SK-N-SH (cell line): ENCODE results near the gene SHQ1. TPM values are rescaled to one million over a fixed set of nuclear protein-coding genes. Genes with fewer than 3 reads are reported as not detected.

Source experiments
- CTCF ChIA-PET: fragments of 300-600, 350-600 bp; formaldehyde crosslinking; extraction: SDS; loops from one replicate; lab custom pipeline; 2021; lab: Yijun Ruan, JAX
- POLR2A ChIA-PET: fragments of 350-600 bp; sonication (Branson Sonifier 250); formaldehyde crosslinking; extraction: SDS; loops from one replicate; lab custom pipeline; 2020; ENCODE audit warnings: antibody characterized with exemption, inconsistent platforms; lab: Yijun Ruan, JAX
- DNase-seq: peaks from one replicate; pipeline ENCODE4 v3.0.0; 2012
- H2AFZ ChIP-seq: fragments of 200-600 bp; sonication (generic); 2 replicates; pipeline ENCODE4 v1.8.1; 2016; ENCODE audit warnings: antibody characterized with exemption, mild to moderate bottlenecking, low read depth
- H3F3A ChIP-seq: fragments of 200-600 bp; sonication (generic); replicated peaks from 2 replicates; pipeline ENCODE3; 2016; ENCODE audit warnings: antibody characterized with exemption, mild to moderate bottlenecking; ENCODE audit not compliant: insufficient read depth
- H3K27ac ChIP-seq, 2 experiments: fragments of 200-500 bp in 1 of 2; fragments of 200-600 bp in 1 of 2; sonication (Bioruptor generic) in 1 of 2; sonication (generic), shearing (Covaris generic) in 1 of 2; 2 replicates each; pipeline versions ENCODE4 v1.5.1 to v1.6.1; 2014 to 2016; ENCODE audit warnings: low read depth in 2 of 2, inconsistent platforms in 1 of 2, low read length in 1 of 2, mild to moderate bottlenecking in 1 of 2, mixed read lengths in 1 of 2
- H3K27me3 ChIP-seq: fragments of 200-600 bp; sonication (generic), shearing (Covaris generic); 2 replicates; pipeline ENCODE4 v1.6.1; 2016; ENCODE audit warnings: mixed run types; ENCODE audit not compliant: insufficient read depth
- H3K36me3 ChIP-seq, 2 experiments: fragments of 200-500 bp in 1 of 2; fragments of 200-600 bp in 1 of 2; sonication (Bioruptor generic) in 1 of 2; sonication (generic) in 1 of 2; replicated peaks in 1 of 2; 2 replicates each; pipeline versions ENCODE3 to v1.5.1; 2014 to 2016; ENCODE audit warnings: low read length in 1 of 2, mild to moderate bottlenecking in 1 of 2; ENCODE audit not compliant: insufficient read depth in 2 of 2, control insufficient read depth in 1 of 2
- H3K4me1 ChIP-seq, 2 experiments: fragments of 200-500 bp in 1 of 2; fragments of 200-600 bp in 1 of 2; sonication (Bioruptor generic) in 1 of 2; sonication (generic), shearing (Covaris generic) in 1 of 2; 2 replicates each; pipeline versions ENCODE4 v1.5.1 to v1.6.1; 2014 to 2016; ENCODE audit warnings: low read depth in 1 of 2, low read length in 1 of 2, mixed run types in 1 of 2; ENCODE audit not compliant: insufficient read depth in 2 of 2, control insufficient read depth in 1 of 2
- H3K4me2 ChIP-seq: fragments of 200-600 bp; sonication (generic), shearing (Covaris generic); 2 replicates; pipeline ENCODE4 v1.6.1; 2017; ENCODE audit warnings: mixed run types
- H3K4me3 ChIP-seq, 2 experiments: fragments of 200-500 bp in 1 of 2; fragments of 200-600 bp in 1 of 2; sonication (Bioruptor generic) in 1 of 2; sonication (generic), shearing (Covaris generic) in 1 of 2; 2 replicates each; pipeline versions ENCODE4 v1.5.1 to v1.8.1; 2014 to 2016; ENCODE audit warnings: low read depth in 2 of 2, inconsistent platforms in 1 of 2, low read length in 1 of 2, mild to moderate bottlenecking in 1 of 2, mixed read lengths in 1 of 2, moderate library complexity in 1 of 2
- H3K79me2 ChIP-seq: fragments of 200-600 bp; sonication (generic); 2 replicates; pipeline ENCODE4 v1.8.1; 2017; ENCODE audit warnings: mild to moderate bottlenecking; ENCODE audit not compliant: insufficient read depth
- H3K9ac ChIP-seq: fragments of 200-600 bp; sonication (generic); 2 replicates; pipeline ENCODE4 v1.6.1; 2017; ENCODE audit warnings: mixed run types
- H3K9me2 ChIP-seq: fragments of 200-600 bp; sonication (generic); 2 replicates; pipeline ENCODE4 v1.6.1; 2017; ENCODE audit warnings: mixed run types
- H3K9me3 ChIP-seq: fragments of 200-600 bp; sonication (generic); 2 replicates; pipeline ENCODE4 v1.6.1; 2017; ENCODE audit warnings: mixed run types, mild to moderate bottlenecking, moderate library complexity
- H4K20me1 ChIP-seq: fragments of 200-600 bp; sonication (generic); 2 replicates; pipeline ENCODE4 v1.6.1; 2017; ENCODE audit warnings: mild to moderate bottlenecking, mixed run types; ENCODE audit not compliant: insufficient read depth
- CHD2 ChIP-seq: fragments of 150-350 bp; IDR thresholded peaks from 2 replicates; pipeline ENCODE4 v1.6.1; 2018; ENCODE audit warnings: low read length; ENCODE audit not compliant: partially characterized antibody
- EP300 ChIP-seq, 2 experiments: IDR thresholded peaks; 2 replicates each; pipeline versions ENCODE4 v1.4.0 to v1.6.1; 2012; ENCODE audit warnings: borderline replicate concordance in 1 of 2, low read depth in 1 of 2, low read length in 1 of 2
- FOXJ3 ChIP-seq: sonication (generic); formaldehyde crosslinking; IDR thresholded peaks from 2 replicates; pipeline ENCODE4 v1.5.1; 2020; ENCODE audit warnings: mild to moderate bottlenecking, missing genetic modification reagents
- JUND ChIP-seq: IDR thresholded peaks from 2 replicates; pipeline ENCODE4 v1.4.0; 2012
- MXI1 ChIP-seq: IDR thresholded peaks from 2 replicates; pipeline ENCODE4 v1.6.1; 2012; ENCODE audit warnings: mild to moderate bottlenecking, low read depth, low read length, improper control_type of control experiment
- POLR2AphosphoS5 ChIP-seq: IDR thresholded peaks from 2 replicates; pipeline ENCODE4 v1.6.1; 2012; ENCODE audit warnings: low read depth, low read length
- RAD21 ChIP-seq: IDR thresholded peaks from 2 replicates; pipeline ENCODE4 v1.6.1; 2012; ENCODE audit warnings: mild to moderate bottlenecking, low read length
- SIN3A ChIP-seq: IDR thresholded peaks from 2 replicates; pipeline ENCODE4 v1.6.1; 2012; ENCODE audit warnings: low read depth, mild to moderate bottlenecking, low read length, moderate library complexity, borderline replicate concordance
- SMC3 ChIP-seq: IDR thresholded peaks from 2 replicates; pipeline ENCODE4 v1.6.1; 2012; ENCODE audit warnings: low read depth, low read length, improper control_type of control experiment
- TAF1 ChIP-seq: IDR thresholded peaks from 2 replicates; pipeline ENCODE4 v1.6.1; 2012; ENCODE audit warnings: low read depth, mild to moderate bottlenecking, low read length, moderate library complexity, borderline replicate concordance
- TCF12 ChIP-seq: IDR thresholded peaks from 2 replicates; pipeline ENCODE4 v1.4.0; 2012
- YY1 ChIP-seq: IDR thresholded peaks from 2 replicates; pipeline ENCODE4 v1.4.0; 2012; ENCODE audit warnings: low read depth, mild to moderate bottlenecking
- WGBS: methylation state at CpG from one replicate; pipeline ENCODE4 v1.1.6; 2017; ENCODE audit warnings: low lambda C conversion rate; 5-methylcytosine and 5-hydroxymethylcytosine counted together
- polyA plus RNA-seq, 3 experiments: library from polyadenylated mRNA; depleted of rRNA; stranded (reverse); fragments of >200 nt; gene quantifications; 2 replicates each; pipeline ENCODE4 v1.2.3, GENCODE V29; 2012
- TF ChIP-seq, protein P1 (sequence below): fragments of 150-350 bp; IDR thresholded peaks from 2 replicates; pipeline ENCODE4 v1.6.1; 2017; ENCODE audit warnings: antibody characterized with exemption, low read length, low read depth, borderline replicate concordance
- TF ChIP-seq, protein P2 (sequence below): IDR thresholded peaks from 2 replicates; pipeline ENCODE4 v1.4.0; 2012; ENCODE audit warnings: low read depth, borderline replicate concordance
- TF ChIP-seq, protein P3 (sequence below): IDR thresholded peaks from 2 replicates; pipeline ENCODE4 v1.6.1; 2012; ENCODE audit warnings: mild to moderate bottlenecking, low read depth, low read length, moderate library complexity
- TF ChIP-seq, protein P4 (sequence below): IDR thresholded peaks from 2 replicates; pipeline ENCODE4 v1.4.0; 2012; ENCODE audit warnings: low read depth
- TF ChIP-seq, protein P5 (sequence below): fragments of 200-600 bp; sonication (generic); IDR thresholded peaks from 2 replicates; pipeline ENCODE4 v1.6.1; 2017; ENCODE audit warnings: antibody characterized with exemption, mild to moderate bottlenecking, moderate library complexity
- TF ChIP-seq, protein P6 (sequence below): IDR thresholded peaks from 2 replicates; pipeline ENCODE4 v1.4.0; 2012; ENCODE audit warnings: low read depth, borderline replicate concordance

SHQ1 gene
- polyA plus RNA-seq, 1 of the 3 experiments (the other 2 are of a cell fraction), result 10.5 TPM

DNA sequence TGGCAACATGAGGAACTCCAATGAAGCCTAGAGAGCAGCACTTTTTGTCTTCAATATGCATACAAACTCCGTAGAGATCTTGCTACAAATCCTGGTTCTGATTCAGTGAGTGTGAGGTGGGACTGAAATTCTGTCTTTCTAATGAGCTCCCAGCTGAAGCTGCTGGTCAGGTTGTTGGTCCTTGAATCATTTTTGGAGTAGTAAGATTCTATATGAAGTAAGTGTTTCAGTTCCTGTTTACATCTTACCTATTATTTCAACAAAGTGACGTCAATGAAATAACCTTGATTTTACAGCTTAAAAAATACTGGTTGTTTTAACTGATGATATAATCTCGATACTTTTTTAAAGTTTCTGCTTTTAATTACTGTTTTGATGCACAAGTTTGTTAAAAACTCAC is 33.9 kb downstream of the SHQ1 start:
- no peak for DNase-seq
- H3K9me3 ChIP-seq, result no peaks in the 10 kb centered on the region
- 97% methylated on average over 3 of the region's 3 CpGs for WGBS
- H3K36me3 ChIP-seq, result peaks cover 36 to 56% of the 10 kb centered on the region in 2 experiments
- no peak overlapping the region for H3K4me3 ChIP-seq
- H3K4me2 ChIP-seq, result no peak overlapping the region
- no peaks in the 10 kb centered on the region for H3K9me2 ChIP-seq
- TF ChIP-seq, protein P1, sequence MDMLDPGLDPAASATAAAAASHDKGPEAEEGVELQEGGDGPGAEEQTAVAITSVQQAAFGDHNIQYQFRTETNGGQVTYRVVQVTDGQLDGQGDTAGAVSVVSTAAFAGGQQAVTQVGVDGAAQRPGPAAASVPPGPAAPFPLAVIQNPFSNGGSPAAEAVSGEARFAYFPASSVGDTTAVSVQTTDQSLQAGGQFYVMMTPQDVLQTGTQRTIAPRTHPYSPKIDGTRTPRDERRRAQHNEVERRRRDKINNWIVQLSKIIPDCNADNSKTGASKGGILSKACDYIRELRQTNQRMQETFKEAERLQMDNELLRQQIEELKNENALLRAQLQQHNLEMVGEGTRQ, result no peak
- no peak for TF ChIP-seq POLR2AphosphoS5
- no peaks in the 10 kb centered on the region for H3K79me2 ChIP-seq
- no peak overlapping the region for H3K9ac ChIP-seq
- H3K4me1 ChIP-seq, result peaks cover 0 to 4% of the 10 kb centered on the region in 2 experiments; a peak in 3 of 4 replicates
- H3K27me3 ChIP-seq, result no peaks in the 10 kb centered on the region
- no peak overlapping the region for H2AFZ ChIP-seq
- CTCF ChIA-PET, result interaction anchor here (1.3 to 4.0 kb wide), 4 partner anchors 9 to 1084 kb away, joined by 4 to 21 read pairs (median 12); no protein-coding TSS in a partner anchor
- 0 out of 2 replicates have a peak, but pooled peaks cover 10% of the 10 kb centered on the region for H4K20me1 ChIP-seq
- H3K27ac ChIP-seq, result no peak overlapping the region
- H3F3A ChIP-seq, result peaks cover 12% of the 10 kb centered on the region
- POLR2A ChIA-PET, result no interaction called here

DNA sequence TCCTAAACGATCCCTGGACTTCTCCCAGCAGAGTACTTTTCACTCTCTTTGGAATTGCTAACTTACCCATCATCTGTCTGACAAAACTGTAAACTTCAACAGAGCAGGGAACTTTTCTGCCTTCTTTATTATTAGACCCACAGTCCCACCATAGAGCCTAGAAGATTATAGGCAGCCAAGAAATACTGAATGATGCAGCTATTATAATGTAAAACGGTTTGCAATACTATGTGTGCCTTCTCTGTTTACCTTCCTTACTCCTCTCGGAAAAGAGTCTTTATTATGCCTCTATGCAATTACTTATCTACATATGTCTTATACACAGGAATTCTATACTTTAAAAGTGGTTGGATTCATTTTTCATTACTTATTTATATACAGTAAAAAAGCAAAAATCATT is 36.0 kb downstream of the SHQ1 start:
- no peaks in the 10 kb centered on the region for H3F3A ChIP-seq
- H3K9me2 ChIP-seq, result no peaks in the 10 kb centered on the region
- H3K79me2 ChIP-seq, result no peaks in the 10 kb centered on the region
- no peak overlapping the region for H3K9ac ChIP-seq
- H2AFZ ChIP-seq, result no peak overlapping the region
- no peak overlapping the region for H3K4me3 ChIP-seq
- H3K9me3 ChIP-seq, result no peaks in the 10 kb centered on the region
- no peaks in the 10 kb centered on the region for H4K20me1 ChIP-seq
- CTCF ChIA-PET, result interaction anchor here (0.9 to 4.0 kb wide), 9 partner anchors 8 to 937 kb away, joined by 3 to 24 read pairs (median 3); no protein-coding TSS in a partner anchor
- no peak overlapping the region for H3K27ac ChIP-seq
- POLR2A ChIA-PET, result no interaction called here
- WGBS, result 94% methylated on average over 3 of the region's 3 CpGs
- DNase-seq, result no peak
- H3K27me3 ChIP-seq, result no peaks in the 10 kb centered on the region
- no peaks in the 10 kb centered on the region; a peak in 1 of 4 replicates for H3K4me1 ChIP-seq
- peaks cover 40 to 63% of the 10 kb centered on the region in 2 experiments for H3K36me3 ChIP-seq
- H3K4me2 ChIP-seq, result no peak overlapping the region
- TF ChIP-seq, protein P2, sequence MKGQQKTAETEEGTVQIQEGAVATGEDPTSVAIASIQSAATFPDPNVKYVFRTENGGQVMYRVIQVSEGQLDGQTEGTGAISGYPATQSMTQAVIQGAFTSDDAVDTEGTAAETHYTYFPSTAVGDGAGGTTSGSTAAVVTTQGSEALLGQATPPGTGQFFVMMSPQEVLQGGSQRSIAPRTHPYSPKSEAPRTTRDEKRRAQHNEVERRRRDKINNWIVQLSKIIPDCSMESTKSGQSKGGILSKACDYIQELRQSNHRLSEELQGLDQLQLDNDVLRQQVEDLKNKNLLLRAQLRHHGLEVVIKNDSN, result no peak
- TF ChIP-seq, protein P3, sequence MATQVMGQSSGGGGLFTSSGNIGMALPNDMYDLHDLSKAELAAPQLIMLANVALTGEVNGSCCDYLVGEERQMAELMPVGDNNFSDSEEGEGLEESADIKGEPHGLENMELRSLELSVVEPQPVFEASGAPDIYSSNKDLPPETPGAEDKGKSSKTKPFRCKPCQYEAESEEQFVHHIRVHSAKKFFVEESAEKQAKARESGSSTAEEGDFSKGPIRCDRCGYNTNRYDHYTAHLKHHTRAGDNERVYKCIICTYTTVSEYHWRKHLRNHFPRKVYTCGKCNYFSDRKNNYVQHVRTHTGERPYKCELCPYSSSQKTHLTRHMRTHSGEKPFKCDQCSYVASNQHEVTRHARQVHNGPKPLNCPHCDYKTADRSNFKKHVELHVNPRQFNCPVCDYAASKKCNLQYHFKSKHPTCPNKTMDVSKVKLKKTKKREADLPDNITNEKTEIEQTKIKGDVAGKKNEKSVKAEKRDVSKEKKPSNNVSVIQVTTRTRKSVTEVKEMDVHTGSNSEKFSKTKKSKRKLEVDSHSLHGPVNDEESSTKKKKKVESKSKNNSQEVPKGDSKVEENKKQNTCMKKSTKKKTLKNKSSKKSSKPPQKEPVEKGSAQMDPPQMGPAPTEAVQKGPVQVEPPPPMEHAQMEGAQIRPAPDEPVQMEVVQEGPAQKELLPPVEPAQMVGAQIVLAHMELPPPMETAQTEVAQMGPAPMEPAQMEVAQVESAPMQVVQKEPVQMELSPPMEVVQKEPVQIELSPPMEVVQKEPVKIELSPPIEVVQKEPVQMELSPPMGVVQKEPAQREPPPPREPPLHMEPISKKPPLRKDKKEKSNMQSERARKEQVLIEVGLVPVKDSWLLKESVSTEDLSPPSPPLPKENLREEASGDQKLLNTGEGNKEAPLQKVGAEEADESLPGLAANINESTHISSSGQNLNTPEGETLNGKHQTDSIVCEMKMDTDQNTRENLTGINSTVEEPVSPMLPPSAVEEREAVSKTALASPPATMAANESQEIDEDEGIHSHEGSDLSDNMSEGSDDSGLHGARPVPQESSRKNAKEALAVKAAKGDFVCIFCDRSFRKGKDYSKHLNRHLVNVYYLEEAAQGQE, result no peak
- TF ChIP-seq RAD21 (no peak), EP300 (IDR thresholded peaks at IDR 0.05; ENCODE audit: borderline replicate concordance in 1 of 2, low read depth in 1 of 2, low read length in 1 of 2) (no peak), YY1 (no peak), TCF12 (no peak), FOXJ3 (CRISPR knock-in tag) (no peak), CHD2 (no peak), MXI1 (no peak), JUND (no peak), SIN3A (no peak), TAF1 (no peak), SMC3 (no peak)
- TF ChIP-seq, protein P4, sequence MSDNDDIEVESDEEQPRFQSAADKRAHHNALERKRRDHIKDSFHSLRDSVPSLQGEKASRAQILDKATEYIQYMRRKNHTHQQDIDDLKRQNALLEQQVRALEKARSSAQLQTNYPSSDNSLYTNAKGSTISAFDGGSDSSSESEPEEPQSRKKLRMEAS, result no peak
- TF ChIP-seq, protein P5, sequence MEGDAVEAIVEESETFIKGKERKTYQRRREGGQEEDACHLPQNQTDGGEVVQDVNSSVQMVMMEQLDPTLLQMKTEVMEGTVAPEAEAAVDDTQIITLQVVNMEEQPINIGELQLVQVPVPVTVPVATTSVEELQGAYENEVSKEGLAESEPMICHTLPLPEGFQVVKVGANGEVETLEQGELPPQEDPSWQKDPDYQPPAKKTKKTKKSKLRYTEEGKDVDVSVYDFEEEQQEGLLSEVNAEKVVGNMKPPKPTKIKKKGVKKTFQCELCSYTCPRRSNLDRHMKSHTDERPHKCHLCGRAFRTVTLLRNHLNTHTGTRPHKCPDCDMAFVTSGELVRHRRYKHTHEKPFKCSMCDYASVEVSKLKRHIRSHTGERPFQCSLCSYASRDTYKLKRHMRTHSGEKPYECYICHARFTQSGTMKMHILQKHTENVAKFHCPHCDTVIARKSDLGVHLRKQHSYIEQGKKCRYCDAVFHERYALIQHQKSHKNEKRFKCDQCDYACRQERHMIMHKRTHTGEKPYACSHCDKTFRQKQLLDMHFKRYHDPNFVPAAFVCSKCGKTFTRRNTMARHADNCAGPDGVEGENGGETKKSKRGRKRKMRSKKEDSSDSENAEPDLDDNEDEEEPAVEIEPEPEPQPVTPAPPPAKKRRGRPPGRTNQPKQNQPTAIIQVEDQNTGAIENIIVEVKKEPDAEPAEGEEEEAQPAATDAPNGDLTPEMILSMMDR, result no peak
- TF ChIP-seq, protein P6, sequence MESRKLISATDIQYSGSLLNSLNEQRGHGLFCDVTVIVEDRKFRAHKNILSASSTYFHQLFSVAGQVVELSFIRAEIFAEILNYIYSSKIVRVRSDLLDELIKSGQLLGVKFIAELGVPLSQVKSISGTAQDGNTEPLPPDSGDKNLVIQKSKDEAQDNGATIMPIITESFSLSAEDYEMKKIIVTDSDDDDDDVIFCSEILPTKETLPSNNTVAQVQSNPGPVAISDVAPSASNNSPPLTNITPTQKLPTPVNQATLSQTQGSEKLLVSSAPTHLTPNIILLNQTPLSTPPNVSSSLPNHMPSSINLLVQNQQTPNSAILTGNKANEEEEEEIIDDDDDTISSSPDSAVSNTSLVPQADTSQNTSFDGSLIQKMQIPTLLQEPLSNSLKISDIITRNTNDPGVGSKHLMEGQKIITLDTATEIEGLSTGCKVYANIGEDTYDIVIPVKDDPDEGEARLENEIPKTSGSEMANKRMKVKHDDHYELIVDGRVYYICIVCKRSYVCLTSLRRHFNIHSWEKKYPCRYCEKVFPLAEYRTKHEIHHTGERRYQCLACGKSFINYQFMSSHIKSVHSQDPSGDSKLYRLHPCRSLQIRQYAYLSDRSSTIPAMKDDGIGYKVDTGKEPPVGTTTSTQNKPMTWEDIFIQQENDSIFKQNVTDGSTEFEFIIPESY, result no peak
